PC-3 (cell line): ENCODE results near the gene BACH1. TPM values are rescaled to one million over a fixed set of nuclear protein-coding genes. Genes with fewer than 3 reads are reported as not detected.
"Not testable (repeated sequence)": the region's sequence is repeated elsewhere in the genome, so short reads cannot be mapped to it uniquely, and the experiment has no call there.

Experiments
- ATAC-seq: fragments of 200-7000 bp; cut with Tn5 transposase; 2 replicates; pipeline ENCODE4 v1.9.1; 2020; ENCODE audit warnings: mild to moderate bottlenecking, moderate library complexity
- BruUV-seq: library from RNA; stranded (reverse); fragments of 400-500 nt; replicated peaks from 2 replicates; lab custom pipeline; 2021; lab: Mats Ljungman, UMichigan
- CTCF ChIA-PET: fragments of 300-600 bp; sonication (Branson Sonifier 250); formaldehyde crosslinking; loops from one replicate; lab custom pipeline; 2022; ENCODE audit warnings: antibody characterized with exemption; lab: Charles Lee
- POLR2A ChIA-PET: fragments of 300-600 bp; sonication (Branson Sonifier 250); formaldehyde crosslinking; loops from one replicate; lab custom pipeline; 2022; ENCODE audit warnings: antibody characterized with exemption; ENCODE audit not compliant: unreplicated experiment; lab: Charles Lee
- DNase-seq: peaks from one replicate; pipeline ENCODE4 v3.0.0-alpha.2; 2015
- H2AFZ ChIP-seq: fragments of 300-600 bp; sonication (generic); 2 replicates; pipeline ENCODE4 v1.6.0; 2016; ENCODE audit warnings: antibody characterized with exemption, low read length
- H3F3A ChIP-seq: fragments of 300-600 bp; sonication (generic); one replicate; pipeline ENCODE4 v1.6.0; 2017; ENCODE audit warnings: antibody characterized with exemption, low read length, control low read depth, mild to moderate bottlenecking; ENCODE audit not compliant: unreplicated experiment
- H3K27ac ChIP-seq: fragments of 300-600 bp; sonication (generic); 2 replicates; pipeline ENCODE4 v1.5.1; 2016; ENCODE audit warnings: mild to moderate bottlenecking, low read length
- H3K27me3 ChIP-seq: fragments of 300-600 bp; sonication (generic); 2 replicates; pipeline ENCODE4 v1.6.1; 2016; ENCODE audit warnings: low read length, mixed read lengths
- H3K36me3 ChIP-seq: fragments of 300-600 bp; sonication (generic); 2 replicates; pipeline ENCODE4 v1.6.1; 2016; ENCODE audit warnings: low read depth, mixed run types, low read length, mixed read lengths
- H3K4me1 ChIP-seq: fragments of 300-600 bp; sonication (generic); 2 replicates; pipeline ENCODE4 v1.5.1; 2016; ENCODE audit warnings: low read length; ENCODE audit not compliant: insufficient read depth
- H3K4me2 ChIP-seq: fragments of 300-600 bp; sonication (generic); 2 replicates; pipeline ENCODE4 v1.6.0; 2016; ENCODE audit warnings: low read length
- H3K4me3 ChIP-seq: fragments of 300-600 bp; sonication (generic); 2 replicates; pipeline ENCODE4 v1.5.1; 2016; ENCODE audit warnings: mild to moderate bottlenecking, low read length, mixed read lengths
- H3K79me2 ChIP-seq: fragments of 300-600 bp; sonication (generic); 2 replicates; pipeline ENCODE4 v1.6.1; 2017; ENCODE audit warnings: low read length, mixed read lengths
- H3K9ac ChIP-seq: fragments of 300-600 bp; sonication (generic); 2 replicates; pipeline ENCODE4 v1.6.0; 2016; ENCODE audit warnings: mild to moderate bottlenecking, low read length
- H3K9me2 ChIP-seq: fragments of 300-600 bp; sonication (generic); replicated peaks from 2 replicates; pipeline ENCODE4 v1.6.1; 2016; ENCODE audit warnings: mixed run types, low read length, mixed read lengths
- H3K9me3 ChIP-seq: fragments of 300-600 bp; sonication (generic); 2 replicates; pipeline ENCODE4 v1.6.1; 2016; ENCODE audit warnings: low read length, mixed read lengths
- H4K20me1 ChIP-seq: fragments of 300-600 bp; sonication (generic); 2 replicates; pipeline ENCODE4 v1.6.1; 2016; ENCODE audit warnings: low read length, mixed read lengths
- CTCF ChIP-seq: fragments of 300-600 bp; sonication (generic); conservative IDR thresholded peaks from 2 replicates; pipeline ENCODE4 v1.5.1; 2017; ENCODE audit warnings: antibody characterized with exemption, low read depth, mild to moderate bottlenecking, low read length
- EZH2 ChIP-seq: fragments of 300-600 bp; sonication (generic); IDR thresholded peaks from one replicate; pipeline ENCODE4 v1.6.1; 2017; ENCODE audit warnings: antibody characterized with exemption, mild to moderate bottlenecking, low read length; ENCODE audit not compliant: unreplicated experiment
- EZH2phosphoT487 ChIP-seq: fragments of 300-600 bp; sonication (generic); IDR thresholded peaks from 2 replicates; pipeline ENCODE4 v1.6.1; 2018; ENCODE audit warnings: mild to moderate bottlenecking, antibody characterized with exemption, low read length, borderline replicate concordance
- intact Hi-C: fragments of 100-400 bp; cut with micrococcal nuclease; formaldehyde crosslinking; loops from 2 replicates; pipeline ENCODE4 v1.9.0; 2023
- total RNA-seq: library from RNA; depleted of rRNA; stranded (reverse); fragments of >200 nt; gene quantifications from 2 replicates; pipeline ENCODE4 v1.2.3, GENCODE V29; 2014

BACH1 gene
- total RNA-seq, 1 experiment from 2014 or later, result 17.2 TPM

GRCh38 chr21:29356291-29356690 is 57.6 kb downstream of the BACH1 start:
- H3K27me3 ChIP-seq, POLR2A ChIA-PET, H2AFZ ChIP-seq, H4K20me1 ChIP-seq, CTCF ChIA-PET, H3K9me2 ChIP-seq, H3K4me3 ChIP-seq, H3K9ac ChIP-seq, ATAC-seq, DNase-seq, H3K9me3 ChIP-seq, H3K79me2 ChIP-seq, H3K4me2 ChIP-seq, H3F3A ChIP-seq, BruUV-seq, H3K27ac ChIP-seq, intact Hi-C loops: not testable (repeated sequence)
- Histone ChIP-seq H3K36me3 (peaks cover 10% of the 10 kb centered on the region; the same call in 1 of the 2 replicates), H3K4me1 (peaks cover 22% of the 10 kb centered on the region)

- intact Hi-C loops, ATAC-seq, BruUV-seq: not testable (repeated sequence)
These were observed 58.1 kb downstream of the BACH1 start for GRCh38 chr21:29356810-29357209.

GRCh38 chr21:29359718-29360117 is 61.0 kb downstream of the BACH1 start:
- Histone ChIP-seq H2AFZ (no peak overlapping the region), H3K4me2 (no peak overlapping the region; the same call in 1 of the 2 replicates), H4K20me1 (no peaks in the 10 kb centered on the region), H3K27ac (peak overlapping the region; percentile 12; the same call in 1 of the 2 replicates), H3K9me2 (no peaks in the 10 kb centered on the region), H3K36me3 (0 out of 2 replicates have a peak, but pooled peaks cover under 1% of the 10 kb centered on the region), H3K4me3 (no peak overlapping the region), H3F3A (no peaks in the 10 kb centered on the region), H3K79me2 (no peaks in the 10 kb centered on the region), H3K9ac (no peak overlapping the region), H3K27me3 (no peaks in the 10 kb centered on the region), H3K9me3 (no peaks in the 10 kb centered on the region), H3K4me1 (peaks cover 22% of the 10 kb centered on the region)
- intact Hi-C loops, result loop anchor here (5.0 kb wide), 1 partner anchor 488 kb away; no protein-coding TSS in a partner anchor
- ATAC-seq, result peak; percentile 66
- no TSS peak for BruUV-seq
- DNase-seq, result peak; percentile 63
- ChIA-PET CTCF (no interaction called here), POLR2A (no interaction called here)
- no peak for TF ChIP-seq EZH2phosphoT487
- no peak for TF ChIP-seq EZH2
- TF ChIP-seq CTCF, result no peak

More at GRCh38 chr21:29356810-29357209, 58.1 kb downstream of the BACH1 start:
- H3K9ac ChIP-seq, H3K9me3 ChIP-seq, POLR2A ChIA-PET, H3K27ac ChIP-seq, H2AFZ ChIP-seq, H3K79me2 ChIP-seq, CTCF ChIA-PET, H3K4me3 ChIP-seq, H3K27me3 ChIP-seq, H3K9me2 ChIP-seq, DNase-seq, H3F3A ChIP-seq, H3K4me2 ChIP-seq, H4K20me1 ChIP-seq: not testable (repeated sequence)
- Histone ChIP-seq H3K4me1 (peaks cover 22% of the 10 kb centered on the region), H3K36me3 (peaks cover 10% of the 10 kb centered on the region; the same call in 1 of the 2 replicates)
